HG03159 (cell line): ENCODE results near the gene PRKAG2.
A peak's percentile ranks its signal among the peaks of the same experiment; 100 is the strongest.
"Not testable (repeated sequence)": the region's sequence is repeated elsewhere in the genome, so short reads cannot be mapped to it uniquely, and the experiment has no call there.

ENCODE experiments used
- ATAC-seq: cut with Tn5 transposase; IDR thresholded peaks from one replicate; pipeline ENCODE4 v1.9.1; 2021; ENCODE audit warnings: mild to moderate bottlenecking, moderate library complexity; ENCODE audit not compliant: unreplicated experiment

The PRKAG2 gene

GRCh38 chr7:151541709-151542499 is 335.0 kb downstream of the PRKAG2 start:
- no peak for ATAC-seq

GRCh38 chr7:151540146-151540545 is 336.8 kb downstream of the PRKAG2 start:
- ATAC-seq = no peak

DNA sequence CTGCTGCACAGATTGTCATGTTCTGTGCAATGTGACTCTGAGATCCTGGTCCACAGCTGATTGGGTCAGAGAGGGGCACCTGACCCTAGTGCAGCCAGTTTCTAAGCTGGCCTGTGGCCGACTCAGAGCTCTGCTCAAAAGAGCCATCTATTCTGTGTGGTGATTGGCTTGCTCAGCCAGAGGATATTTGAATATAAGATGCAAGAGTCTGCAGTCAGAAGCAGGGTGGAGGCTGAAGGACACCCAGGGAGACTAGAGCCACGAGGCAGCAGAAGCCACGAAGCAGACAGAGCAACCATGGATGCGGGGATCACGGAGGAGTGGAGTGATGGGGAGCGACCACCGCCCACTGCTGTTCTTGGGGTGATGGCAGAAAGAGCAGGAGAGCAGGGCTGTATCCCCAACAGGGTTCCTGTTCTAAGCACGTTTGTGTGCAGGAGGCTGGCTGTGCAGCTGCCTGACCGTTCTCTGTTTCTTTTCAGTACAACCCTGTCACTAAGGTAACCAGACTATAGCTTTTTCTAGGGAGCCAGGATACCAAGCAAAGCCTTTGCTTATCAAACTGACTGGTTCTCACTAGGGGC is 337.7 kb downstream of the PRKAG2 start:
- ATAC-seq = peak; percentile 72

- ATAC-seq = no peak
These were observed 338.9 kb downstream of the PRKAG2 start for GRCh38 chr7:151537818-151538561.

GRCh38 chr7:151536178-151536577 is 340.7 kb downstream of the PRKAG2 start:
- ATAC-seq = not testable (repeated sequence)

DNA sequence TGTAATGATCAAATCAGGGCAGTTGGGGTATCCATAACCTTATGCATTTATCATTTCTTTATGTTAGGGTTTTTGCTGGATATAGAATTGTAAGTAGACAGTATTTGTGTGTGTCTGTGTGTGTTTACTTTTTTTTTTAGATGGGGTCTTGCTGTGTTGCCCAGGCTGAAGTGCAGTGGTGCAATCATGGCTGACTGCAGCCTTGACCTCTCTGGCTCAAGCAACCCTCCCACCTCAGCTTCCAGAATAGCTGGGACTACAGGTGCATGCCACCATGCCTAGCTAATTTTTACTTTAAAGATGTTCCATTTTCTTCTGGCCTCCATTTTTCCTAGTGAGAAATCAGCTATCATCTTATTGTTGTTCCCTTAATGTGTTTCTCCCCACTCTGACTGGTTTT is 347.1 kb downstream of the PRKAG2 start:
- ATAC-seq = no peak

DNA sequence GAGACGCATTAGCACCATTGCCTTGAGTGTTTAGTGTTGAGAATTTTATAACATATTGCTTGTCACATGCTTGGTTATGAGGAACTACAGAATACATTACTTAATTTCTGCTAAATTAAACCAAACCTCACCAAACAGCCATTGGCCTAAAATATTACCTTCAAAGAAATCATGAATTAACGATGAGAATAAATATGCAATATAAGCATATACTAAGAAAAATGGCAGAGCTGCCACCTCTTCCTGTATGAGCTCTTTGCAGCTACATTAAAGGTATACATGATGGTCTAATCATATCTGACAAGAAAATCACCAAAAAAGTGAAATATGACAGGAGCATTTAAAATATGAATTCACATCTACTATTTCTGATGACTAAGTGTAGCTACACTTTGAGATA is 352.1 kb downstream of the PRKAG2 start:
- ATAC-seq = no peak

DNA sequence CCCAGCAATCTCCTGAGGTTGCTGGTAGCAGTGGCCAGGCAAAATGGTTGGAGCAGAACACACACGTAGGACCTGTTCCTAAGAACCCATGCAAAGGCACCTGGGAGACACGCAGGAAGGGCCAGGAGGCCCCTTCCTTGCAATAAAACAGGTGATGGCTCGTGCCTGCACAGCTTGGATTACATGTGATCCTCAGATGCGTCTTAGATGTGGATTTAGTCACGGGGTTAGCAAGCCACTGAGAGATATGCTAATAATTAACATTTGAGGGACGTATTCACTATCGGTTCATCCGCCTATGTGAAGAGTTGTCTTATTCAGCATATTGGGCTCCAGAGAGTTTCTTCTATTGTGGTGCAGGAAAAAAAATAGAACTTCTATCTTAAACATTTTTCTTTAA is 352.6 kb downstream of the PRKAG2 start:
- ATAC-seq = no peak

DNA sequence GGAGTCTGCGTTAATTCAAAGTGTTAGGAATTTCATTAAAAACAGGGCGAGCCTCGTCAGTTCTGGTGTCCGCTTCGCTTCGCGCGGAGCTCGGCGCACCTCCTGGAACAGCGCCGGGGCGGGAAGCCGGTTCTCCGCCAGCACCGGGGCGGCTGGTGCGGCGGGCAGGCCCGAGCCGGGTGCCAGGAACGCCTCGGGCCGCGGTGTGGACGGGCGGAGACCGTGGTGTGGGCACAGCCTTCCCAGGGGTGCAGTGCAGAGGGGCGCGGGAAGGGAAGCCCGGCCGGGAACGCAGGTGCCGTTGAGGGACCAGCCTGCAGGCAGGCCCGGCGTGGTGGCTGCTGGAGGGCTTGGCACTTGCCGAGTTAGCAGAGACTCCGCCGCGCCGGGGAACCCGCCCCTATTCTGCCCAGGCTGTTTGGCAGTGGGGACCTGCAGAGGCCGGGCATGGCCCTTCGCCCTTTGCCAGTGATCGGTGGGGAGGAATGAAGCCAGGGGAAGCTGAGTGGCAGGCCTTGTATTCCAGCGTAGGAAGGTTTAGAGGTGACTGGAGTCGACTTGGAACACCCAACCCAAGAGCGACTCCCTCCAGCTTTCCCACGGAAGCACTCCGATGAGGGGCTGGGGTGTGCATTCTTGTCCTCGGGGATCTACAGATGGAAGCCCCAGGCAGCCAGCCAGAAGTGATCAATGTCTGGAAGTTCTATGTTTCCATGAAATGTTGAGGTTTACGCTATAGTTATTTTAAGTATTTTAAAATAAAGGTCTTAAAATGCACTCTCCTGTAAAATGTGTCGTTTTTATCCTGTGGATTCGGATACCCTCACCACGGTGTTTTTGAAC is 356.3 kb downstream of the PRKAG2 start:
- no peak for ATAC-seq

DNA sequence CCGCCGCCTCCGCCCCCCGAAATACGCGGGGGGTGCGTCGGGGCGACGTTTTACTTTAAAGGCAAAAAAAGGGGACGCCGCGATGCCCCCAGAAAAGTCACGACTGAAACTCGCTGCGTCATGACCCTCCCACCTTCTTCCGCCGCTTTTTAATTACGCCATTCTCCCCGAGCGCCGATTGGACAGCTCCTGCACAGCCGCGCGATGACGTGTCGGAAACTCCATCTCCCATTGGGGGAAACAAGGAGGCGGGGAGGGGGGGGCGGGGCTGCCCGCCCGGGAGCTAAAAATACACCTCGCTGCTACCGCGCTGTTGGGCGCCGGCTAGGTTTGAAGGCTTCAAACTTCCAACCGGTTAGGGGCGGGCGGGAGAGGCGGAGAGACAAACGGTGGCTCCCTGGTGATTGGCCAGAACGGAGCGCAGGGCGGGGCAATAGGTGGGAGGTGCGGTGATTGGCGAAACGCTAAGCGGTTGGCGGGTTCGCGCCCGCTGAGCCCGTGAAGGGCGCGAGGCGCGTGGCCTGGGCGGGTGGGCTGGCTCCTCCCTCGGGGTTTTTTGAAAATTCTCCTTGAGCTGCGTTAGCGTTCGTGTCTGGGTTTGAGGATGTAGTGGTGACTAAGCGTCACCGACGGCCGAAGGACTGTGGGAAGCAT is 357.0 kb downstream of the PRKAG2 start, which contains the start of gene RHEB:
RHEB (minus strand) TSS at position 131 of the 654 bp plus-strand sequence. CDS start 384 bp downstream, outside the sequence.
- peak; percentile 78 for ATAC-seq

- peak; percentile 56 for ATAC-seq
These were observed 357.8 kb downstream of the PRKAG2 start for GRCh38 chr7:151518947-151519764.

DNA sequence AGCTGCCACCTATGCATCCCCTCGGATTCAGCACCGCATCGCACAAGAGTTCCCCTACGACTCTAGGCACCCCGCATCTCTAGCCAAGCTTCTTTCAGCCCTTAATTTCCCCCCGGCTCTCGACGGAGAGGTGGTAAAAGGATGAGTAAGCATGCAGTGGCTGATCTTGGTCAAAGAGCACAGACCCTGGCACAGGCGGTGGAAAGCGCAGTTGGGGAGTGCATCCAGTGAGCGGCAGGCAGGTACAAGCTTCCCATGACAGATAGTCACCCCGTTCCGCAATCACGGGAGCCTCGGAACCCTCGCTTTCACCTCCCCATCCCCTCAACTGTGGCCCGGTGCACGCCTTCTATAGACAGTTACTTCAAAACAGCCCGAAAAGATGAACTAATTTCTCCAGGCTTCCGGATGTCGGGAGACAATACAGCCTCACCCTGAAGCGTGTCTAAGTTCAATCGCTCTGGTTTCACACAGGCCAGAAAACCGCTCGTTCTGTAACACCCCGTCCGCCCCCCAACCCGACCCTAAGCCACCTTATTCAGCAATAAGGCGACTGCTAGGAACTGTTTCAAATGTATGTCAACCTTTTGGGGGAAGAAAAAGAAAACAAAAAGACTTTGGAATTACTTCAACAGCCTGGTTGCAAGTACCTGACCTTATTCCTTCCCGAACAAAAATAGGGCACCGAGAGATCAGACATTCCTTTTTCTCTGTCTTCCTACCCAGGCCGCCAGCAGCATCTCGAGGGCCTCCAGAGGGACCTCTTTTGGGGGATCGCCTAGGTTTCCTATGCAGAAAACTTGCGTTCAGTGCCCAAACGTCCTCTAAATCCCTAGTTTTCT is 358.6 kb downstream of the PRKAG2 start:
- ATAC-seq = no peak

DNA sequence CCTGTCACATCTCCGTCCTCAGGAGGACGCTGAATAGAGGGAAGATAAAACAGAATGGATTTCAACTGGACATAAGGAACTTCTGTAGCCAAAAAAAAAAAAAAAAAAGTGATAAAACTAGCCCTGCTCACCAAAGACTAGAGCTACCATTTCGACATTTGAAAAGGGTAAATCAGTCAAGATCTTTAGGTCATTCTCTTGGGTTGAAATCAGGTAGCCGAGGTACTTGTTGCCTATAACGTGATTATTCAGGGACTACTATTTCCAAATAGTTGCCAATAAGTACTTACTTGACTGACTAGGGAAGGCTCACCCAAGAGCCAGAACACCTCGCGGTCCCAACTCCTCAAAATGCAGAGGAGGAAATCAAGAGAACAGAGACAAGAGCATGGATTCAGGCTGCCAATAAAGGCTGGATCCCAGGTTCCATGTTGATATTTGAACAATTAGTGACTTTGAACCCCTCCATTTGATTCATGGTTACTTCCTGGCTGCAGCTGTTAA is 359.3 kb downstream of the PRKAG2 start:
- ATAC-seq = no peak

DNA sequence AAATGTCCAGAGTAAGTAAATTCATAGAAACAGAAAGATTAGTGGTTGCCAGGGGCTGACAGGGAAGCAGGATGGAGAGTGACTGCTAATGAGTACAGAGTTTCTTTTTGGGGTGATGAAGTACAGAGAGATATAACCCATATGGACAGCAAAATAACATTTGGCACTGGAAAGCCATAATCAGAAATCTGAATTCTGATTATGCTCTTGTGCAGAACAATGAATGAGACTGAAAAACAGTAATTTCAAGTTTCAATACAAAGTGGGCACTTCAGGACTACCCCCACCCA is 361.7 kb downstream of the PRKAG2 start:
- ATAC-seq = no peak

- ATAC-seq = no peak
These were observed 362.2 kb downstream of the PRKAG2 start for GRCh38 chr7:151514461-151515275.

GRCh38 chr7:151513133-151513532 is 363.8 kb downstream of the PRKAG2 start:
- no peak for ATAC-seq

- ATAC-seq = no peak
These were observed 364.6 kb downstream of the PRKAG2 start for GRCh38 chr7:151512353-151512752.

- ATAC-seq = no peak
These were observed 365.0 kb downstream of the PRKAG2 start for GRCh38 chr7:151511946-151512345.
